Neural cell (in vitro differentiated cells): ENCODE measurements around the gene SLC41A1. TPM values are rescaled to one million over a fixed set of nuclear protein-coding genes. Genes with fewer than 3 reads are reported as not detected.

Experiments
- H2AFZ ChIP-seq: fragments of 200-600, 300-800 bp; sonication (generic), shearing (Covaris generic); 2 replicates; pipeline ENCODE4 v1.6.0; 2014; ENCODE audit warnings: low read depth, mild to moderate bottlenecking, antibody characterized with exemption, low read length, moderate library complexity
- H3F3A ChIP-seq: fragments of 200-600 bp; shearing (Covaris generic); 2 replicates; pipeline ENCODE4 v1.6.1; 2016; ENCODE audit warnings: mild to moderate bottlenecking, moderate library complexity, mixed read lengths, antibody characterized with exemption, low read length; ENCODE audit not compliant: insufficient read depth, poor library complexity, severe bottlenecking
- H3K27ac ChIP-seq: fragments of 200-600, 300-800 bp; sonication (generic), shearing (Covaris generic); 2 replicates; pipeline ENCODE4 v1.5.1; 2014; ENCODE audit warnings: mild to moderate bottlenecking, low read length, moderate library complexity
- H3K27me3 ChIP-seq: fragments of 300-800, 200-600 bp; sonication (generic), shearing (Covaris generic); 2 replicates; pipeline ENCODE4 v1.6.0; 2014; ENCODE audit warnings: mild to moderate bottlenecking, low read depth, low read length, moderate library complexity; ENCODE audit not compliant: insufficient read depth
- H3K36me3 ChIP-seq: fragments of 300-800, 200-600 bp; sonication (generic), shearing (Covaris generic); 2 replicates; pipeline ENCODE4 v1.5.1; 2014; ENCODE audit warnings: mild to moderate bottlenecking, antibody characterized with exemption, low read length, moderate library complexity; ENCODE audit not compliant: insufficient read depth
- H3K4me2 ChIP-seq: fragments of 300-800, 200-600 bp; sonication (generic), shearing (Covaris generic); 2 replicates; pipeline ENCODE4 v1.6.0; 2014; ENCODE audit warnings: mild to moderate bottlenecking, low read length
- H3K4me3 ChIP-seq: fragments of 300-800, 200-600 bp; sonication (generic), shearing (Covaris generic); 2 replicates; pipeline ENCODE4 v1.5.1; 2014; ENCODE audit warnings: mild to moderate bottlenecking, low read length, moderate library complexity
- H3K79me2 ChIP-seq: fragments of 200-600 bp; shearing (Covaris generic); replicated peaks from 2 replicates; pipeline ENCODE4 v1.6.0; 2014; ENCODE audit warnings: mild to moderate bottlenecking, low read length, moderate library complexity; ENCODE audit not compliant: insufficient read depth
- H3K9ac ChIP-seq: fragments of 300-800, 200-600 bp; sonication (generic), shearing (Covaris generic); 2 replicates; pipeline ENCODE4 v1.6.1; 2016; ENCODE audit warnings: mild to moderate bottlenecking, low read length, mixed read lengths
- H3K9me2 ChIP-seq: fragments of 200-600 bp; shearing (Covaris generic); 2 replicates; pipeline ENCODE4 v1.6.1; 2016; ENCODE audit warnings: mild to moderate bottlenecking, low read length, mixed read lengths; ENCODE audit not compliant: insufficient read depth
- H3K9me3 ChIP-seq: fragments of 200-600, 300-800 bp; sonication (generic), shearing (Covaris generic); 2 replicates; pipeline ENCODE4 v1.6.1; 2016; ENCODE audit warnings: mild to moderate bottlenecking, mixed run types, low read length, moderate library complexity, mixed read lengths
- H4K20me1 ChIP-seq: fragments of 200-600 bp; shearing (Covaris generic); 2 replicates; pipeline ENCODE4 v1.6.1; 2016; ENCODE audit warnings: mild to moderate bottlenecking, mixed run types; ENCODE audit not compliant: insufficient read depth
- EP300 ChIP-seq: fragments of 450-650 bp; conservative IDR thresholded peaks from 2 replicates; pipeline ENCODE4 v1.6.1; 2014; ENCODE audit warnings: antibody characterized with exemption, mild to moderate bottlenecking, moderate library complexity; ENCODE audit not compliant: poor library complexity, severe bottlenecking
- EZH2 ChIP-seq: fragments of 200-600, 300-800 bp; shearing (Covaris generic), sonication (generic); IDR thresholded peaks from 2 replicates; pipeline ENCODE4 v1.6.1; 2014; ENCODE audit warnings: antibody characterized with exemption, low read length, borderline replicate concordance, mild to moderate bottlenecking; ENCODE audit not compliant: insufficient read depth, poor library complexity, severe bottlenecking
- MXI1 ChIP-seq: fragments of 450-650 bp; conservative IDR thresholded peaks from 2 replicates; pipeline ENCODE4 v1.6.1; 2014; ENCODE audit warnings: antibody characterized with exemption, mild to moderate bottlenecking; ENCODE audit not compliant: poor library complexity, severe bottlenecking
- POLR2AphosphoS5 ChIP-seq: IDR thresholded peaks from 2 replicates; pipeline ENCODE4 v1.6.1; 2012
- RAD21 ChIP-seq: fragments of 450-650 bp; conservative IDR thresholded peaks from 2 replicates; pipeline ENCODE4 v1.6.1; 2014; ENCODE audit warnings: antibody characterized with exemption, mild to moderate bottlenecking, moderate library complexity
- REST ChIP-seq: IDR thresholded peaks from 2 replicates; pipeline ENCODE4 v1.6.1; 2012; ENCODE audit warnings: borderline replicate concordance
- SMC3 ChIP-seq: fragments of 450-650 bp; conservative IDR thresholded peaks from 2 replicates; pipeline ENCODE4 v1.6.1; 2014; ENCODE audit warnings: antibody characterized with exemption, mild to moderate bottlenecking, moderate library complexity; ENCODE audit not compliant: poor library complexity
- TAF1 ChIP-seq: IDR thresholded peaks from 2 replicates; pipeline ENCODE4 v1.6.1; 2012; ENCODE audit warnings: low read depth
- polyA plus RNA-seq: library from polyadenylated mRNA; depleted of rRNA; stranded (reverse); fragments of >200 nt; gene quantifications from 2 replicates; pipeline ENCODE4 v1.2.3, GENCODE V29; 2014
- TF ChIP-seq, protein P1 (sequence below): fragments of 450-650 bp; IDR thresholded peaks from 2 replicates; pipeline ENCODE4 v1.5.1; 2014; ENCODE audit warnings: antibody characterized with exemption, mild to moderate bottlenecking, moderate library complexity; ENCODE audit not compliant: poor library complexity, severe bottlenecking

Gene SLC41A1
- polyA plus RNA-seq, 1 donor from 2014 or later, result 4.2 TPM

GRCh38 chr1:205741681-205742080 lies 71.3 kb downstream of the SLC41A1 start:
- Histone ChIP-seq H3K9ac (no peak overlapping the region), H4K20me1 (peaks cover 3% of the 10 kb centered on the region), H3F3A (no peaks in the 10 kb centered on the region), H3K79me2 (peaks cover 90% of the 10 kb centered on the region), H3K9me3 (no peaks in the 10 kb centered on the region), H3K4me2 (no peak overlapping the region), H3K36me3 (no peaks in the 10 kb centered on the region), H3K4me3 (no peak overlapping the region), H3K27me3 (no peaks in the 10 kb centered on the region), H3K27ac (no peak overlapping the region), H2AFZ (no peak overlapping the region), H3K9me2 (no peaks in the 10 kb centered on the region)
- TF ChIP-seq EP300 (no peak), POLR2AphosphoS5 (no peak), SMC3 (no peak), TAF1 (no peak), MXI1 (no peak), REST (no peak), RAD21 (no peak), EZH2 (no peak)
- TF ChIP-seq, protein P1, sequence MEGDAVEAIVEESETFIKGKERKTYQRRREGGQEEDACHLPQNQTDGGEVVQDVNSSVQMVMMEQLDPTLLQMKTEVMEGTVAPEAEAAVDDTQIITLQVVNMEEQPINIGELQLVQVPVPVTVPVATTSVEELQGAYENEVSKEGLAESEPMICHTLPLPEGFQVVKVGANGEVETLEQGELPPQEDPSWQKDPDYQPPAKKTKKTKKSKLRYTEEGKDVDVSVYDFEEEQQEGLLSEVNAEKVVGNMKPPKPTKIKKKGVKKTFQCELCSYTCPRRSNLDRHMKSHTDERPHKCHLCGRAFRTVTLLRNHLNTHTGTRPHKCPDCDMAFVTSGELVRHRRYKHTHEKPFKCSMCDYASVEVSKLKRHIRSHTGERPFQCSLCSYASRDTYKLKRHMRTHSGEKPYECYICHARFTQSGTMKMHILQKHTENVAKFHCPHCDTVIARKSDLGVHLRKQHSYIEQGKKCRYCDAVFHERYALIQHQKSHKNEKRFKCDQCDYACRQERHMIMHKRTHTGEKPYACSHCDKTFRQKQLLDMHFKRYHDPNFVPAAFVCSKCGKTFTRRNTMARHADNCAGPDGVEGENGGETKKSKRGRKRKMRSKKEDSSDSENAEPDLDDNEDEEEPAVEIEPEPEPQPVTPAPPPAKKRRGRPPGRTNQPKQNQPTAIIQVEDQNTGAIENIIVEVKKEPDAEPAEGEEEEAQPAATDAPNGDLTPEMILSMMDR, result no peak

DNA sequence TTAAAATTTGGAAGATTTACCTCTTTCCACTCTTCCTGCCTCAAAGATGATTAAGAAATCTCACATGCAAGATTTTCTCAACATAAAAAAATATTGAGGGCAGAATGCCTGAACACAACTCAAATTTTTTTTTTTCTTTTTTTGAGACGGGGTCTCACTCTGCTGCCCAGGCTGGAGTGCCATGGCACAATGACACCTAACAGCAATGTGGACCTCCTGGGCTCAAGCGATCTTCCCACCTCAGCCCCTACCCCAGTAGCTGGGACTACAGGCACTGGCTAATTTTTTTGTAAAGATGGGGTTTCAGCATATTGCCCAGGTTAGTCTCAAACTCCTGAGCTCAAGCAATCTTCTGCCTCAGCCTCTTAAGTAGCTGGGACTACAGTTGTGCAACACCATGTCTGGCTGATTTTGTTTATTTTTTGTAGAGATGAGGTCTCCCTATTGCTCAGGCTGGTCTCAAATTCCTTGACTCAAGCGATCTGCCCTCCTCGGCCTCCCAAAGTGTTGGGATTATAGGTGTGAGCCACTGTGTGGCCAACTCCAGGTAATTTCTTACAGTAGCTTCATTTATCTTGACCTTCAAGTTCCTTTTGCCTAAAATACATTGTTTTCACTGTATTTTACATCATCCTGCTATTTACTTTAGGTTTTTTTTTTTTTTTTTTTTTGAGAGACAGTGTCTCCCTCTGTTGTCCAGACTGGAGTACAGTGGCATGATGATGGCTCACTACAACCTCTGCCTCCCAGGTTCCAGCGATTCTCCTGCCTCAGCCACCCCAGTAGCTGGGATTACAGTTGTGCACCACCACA lies 73.4 kb downstream of the SLC41A1 start:
- Histone ChIP-seq H3K9me2 (no peaks in the 10 kb centered on the region), H4K20me1 (no peaks in the 10 kb centered on the region), H3K79me2 (peaks cover 90% of the 10 kb centered on the region), H3K9ac (no peak overlapping the region), H3K9me3 (no peaks in the 10 kb centered on the region), H2AFZ (no peak overlapping the region), H3K36me3 (no peaks in the 10 kb centered on the region), H3K4me3 (no peak overlapping the region), H3F3A (no peaks in the 10 kb centered on the region), H3K27ac (no peak overlapping the region), H3K4me2 (no peak overlapping the region), H3K27me3 (no peaks in the 10 kb centered on the region)
- TF ChIP-seq RAD21, result no peak
- TF ChIP-seq REST, result no peak
- no peak for TF ChIP-seq SMC3
- TF ChIP-seq, protein P1, result no peak
- no peak for TF ChIP-seq POLR2AphosphoS5
- no peak for TF ChIP-seq EP300
- no peak for TF ChIP-seq EZH2
- no peak for TF ChIP-seq TAF1
- no peak for TF ChIP-seq MXI1
